SU-DHL-6 (cell line): ENCODE measurements around the gene CSNK1D.

Source experiments
- H2AFZ ChIP-seq: fragments of 200-600 bp; sonication (generic); 2 replicates; pipeline ENCODE4 v1.6.1; 2014; ENCODE audit warnings: low read depth, mild to moderate bottlenecking, moderate library complexity, mixed read lengths, antibody characterized with exemption, low read length; ENCODE audit not compliant: severe bottlenecking
- H3F3A ChIP-seq: fragments of 200-600 bp; shearing (Covaris generic); 2 replicates; pipeline ENCODE4 v1.6.0; 2016; ENCODE audit warnings: antibody characterized with exemption, mild to moderate bottlenecking; ENCODE audit not compliant: insufficient read depth
- H3K27ac ChIP-seq: fragments of 200-600 bp; sonication (generic); 2 replicates; pipeline ENCODE4 v1.5.1; 2016; ENCODE audit warnings: low read depth, mild to moderate bottlenecking, low read length, moderate library complexity, mixed read lengths
- H3K27me3 ChIP-seq: fragments of 200-600 bp; sonication (generic), shearing (Covaris generic); 2 replicates; pipeline ENCODE4 v1.6.0; 2014; ENCODE audit warnings: mild to moderate bottlenecking, low read length
- H3K36me3 ChIP-seq: fragments of 200-600 bp; sonication (generic); 2 replicates; pipeline ENCODE4 v1.6.1; 2014; ENCODE audit warnings: mild to moderate bottlenecking, low read length, mixed read lengths
- H3K4me2 ChIP-seq: fragments of 300-600, 200-600 bp; shearing (Covaris generic), sonication (generic); 2 replicates; pipeline ENCODE4 v1.6.0; 2014; ENCODE audit warnings: low read length, low read depth, mild to moderate bottlenecking; ENCODE audit not compliant: poor library complexity, severe bottlenecking
- H3K4me3 ChIP-seq: fragments of 200-600 bp; sonication (generic); 2 replicates; pipeline ENCODE4 v1.5.1; 2014; ENCODE audit warnings: antibody characterized with exemption, low read length, mild to moderate bottlenecking, mixed read lengths; ENCODE audit not compliant: insufficient read depth, poor library complexity, severe bottlenecking
- H3K79me2 ChIP-seq: fragments of 200-600 bp; sonication (generic); 2 replicates; pipeline ENCODE4 v1.6.1; 2014; ENCODE audit warnings: mild to moderate bottlenecking, low read length, moderate library complexity; ENCODE audit not compliant: insufficient read depth
- H3K9ac ChIP-seq: fragments of 200-600 bp; sonication (generic); 2 replicates; pipeline ENCODE4 v1.7.0; 2014; ENCODE audit warnings: mild to moderate bottlenecking, low read length
- H3K9me2 ChIP-seq: fragments of 200-600 bp; sonication (generic); replicated peaks from 2 replicates; pipeline ENCODE4 v1.6.1; 2014; ENCODE audit warnings: low read length; ENCODE audit not compliant: insufficient read depth
- H3K9me3 ChIP-seq: fragments of 200-600 bp; sonication (generic); 2 replicates; pipeline ENCODE4 v1.6.1; 2014; ENCODE audit warnings: low read length, mixed read lengths; ENCODE audit not compliant: insufficient read depth
- H4K20me1 ChIP-seq: fragments of 200-600 bp; sonication (generic); 2 replicates; pipeline ENCODE4 v1.6.1; 2014; ENCODE audit warnings: low read depth, mild to moderate bottlenecking, antibody characterized with exemption, low read length, moderate library complexity, mixed read lengths
- EZH2phosphoT487 ChIP-seq: fragments of 200-600 bp; sonication (generic), shearing (Covaris generic); conservative IDR thresholded peaks from 2 replicates; pipeline ENCODE4 v1.6.1; 2018; ENCODE audit warnings: mild to moderate bottlenecking, antibody characterized with exemption, low read length, moderate library complexity, mixed read lengths
- TF ChIP-seq, protein P1 (sequence below): fragments of 200-600 bp; sonication (generic); IDR thresholded peaks from one replicate; pipeline ENCODE4 v1.5.1; 2017; ENCODE audit warnings: antibody characterized with exemption, mild to moderate bottlenecking, low read length, moderate library complexity; ENCODE audit not compliant: insufficient read depth, poor library complexity, severe bottlenecking

The CSNK1D gene

DNA sequence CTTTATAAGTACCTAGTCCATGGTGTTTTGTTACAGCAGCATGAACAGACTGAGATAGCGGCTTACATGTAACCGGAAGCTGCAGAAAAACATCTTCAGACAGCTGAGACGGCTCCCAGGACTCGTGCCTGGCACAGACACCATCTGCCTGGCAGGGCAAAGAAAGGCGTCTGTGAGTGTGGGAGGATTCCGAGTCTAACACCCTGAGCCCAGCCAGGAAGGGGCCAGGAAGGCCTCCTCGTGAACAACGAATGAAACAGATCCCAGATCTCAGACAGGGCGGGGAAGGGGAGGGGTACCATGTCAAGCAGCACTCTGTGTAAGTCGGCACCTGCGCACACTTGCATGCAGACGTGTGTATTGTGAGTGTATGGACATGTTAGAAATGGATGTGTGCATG lies 4.4 kb upstream of the CSNK1D start:
- Histone ChIP-seq H4K20me1 (no peaks in the 10 kb centered on the region), H3F3A (peaks cover 3% of the 10 kb centered on the region; the same call in 1 of the 2 replicates), H3K79me2 (peaks cover 3% of the 10 kb centered on the region), H3K9me3 (no peaks in the 10 kb centered on the region), H3K27ac (no peak overlapping the region), H3K4me2 (no peak overlapping the region), H3K9me2 (no peaks in the 10 kb centered on the region), H2AFZ (no peak overlapping the region), H3K9ac (no peak overlapping the region), H3K36me3 (no peaks in the 10 kb centered on the region), H3K4me3 (no peak overlapping the region), H3K27me3 (no peaks in the 10 kb centered on the region)
- TF ChIP-seq, protein P1, sequence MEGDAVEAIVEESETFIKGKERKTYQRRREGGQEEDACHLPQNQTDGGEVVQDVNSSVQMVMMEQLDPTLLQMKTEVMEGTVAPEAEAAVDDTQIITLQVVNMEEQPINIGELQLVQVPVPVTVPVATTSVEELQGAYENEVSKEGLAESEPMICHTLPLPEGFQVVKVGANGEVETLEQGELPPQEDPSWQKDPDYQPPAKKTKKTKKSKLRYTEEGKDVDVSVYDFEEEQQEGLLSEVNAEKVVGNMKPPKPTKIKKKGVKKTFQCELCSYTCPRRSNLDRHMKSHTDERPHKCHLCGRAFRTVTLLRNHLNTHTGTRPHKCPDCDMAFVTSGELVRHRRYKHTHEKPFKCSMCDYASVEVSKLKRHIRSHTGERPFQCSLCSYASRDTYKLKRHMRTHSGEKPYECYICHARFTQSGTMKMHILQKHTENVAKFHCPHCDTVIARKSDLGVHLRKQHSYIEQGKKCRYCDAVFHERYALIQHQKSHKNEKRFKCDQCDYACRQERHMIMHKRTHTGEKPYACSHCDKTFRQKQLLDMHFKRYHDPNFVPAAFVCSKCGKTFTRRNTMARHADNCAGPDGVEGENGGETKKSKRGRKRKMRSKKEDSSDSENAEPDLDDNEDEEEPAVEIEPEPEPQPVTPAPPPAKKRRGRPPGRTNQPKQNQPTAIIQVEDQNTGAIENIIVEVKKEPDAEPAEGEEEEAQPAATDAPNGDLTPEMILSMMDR: no peak
- TF ChIP-seq EZH2phosphoT487: no peak

DNA sequence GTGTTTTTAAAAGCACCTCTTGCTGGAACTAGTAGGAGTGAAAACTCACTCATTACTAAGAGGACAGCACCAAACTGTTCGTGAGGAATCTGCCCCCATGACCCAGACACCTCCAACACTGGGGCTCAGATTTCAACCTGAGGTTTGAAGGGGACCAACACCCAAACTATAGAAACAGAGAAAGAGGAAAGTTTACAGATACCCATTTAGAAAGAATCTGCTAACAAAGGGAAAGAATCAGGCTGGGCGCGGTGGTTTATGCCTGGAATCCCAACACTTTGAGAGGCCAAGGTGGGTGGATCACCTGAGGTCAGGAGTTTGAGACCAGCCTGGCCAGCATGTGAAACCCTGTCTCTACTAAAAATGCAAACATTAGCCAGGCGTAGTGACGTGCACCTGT lies 3.4 kb upstream of the CSNK1D start:
- Histone ChIP-seq H3K79me2 (peaks cover 10% of the 10 kb centered on the region), H3K27me3 (no peaks in the 10 kb centered on the region), H3K9me3 (no peaks in the 10 kb centered on the region), H2AFZ (no peak overlapping the region), H4K20me1 (0 out of 2 replicates have a peak, but pooled peaks cover 1% of the 10 kb centered on the region), H3K4me2 (no peak overlapping the region), H3F3A (peaks cover 3% of the 10 kb centered on the region; the same call in 1 of the 2 replicates), H3K9me2 (no peaks in the 10 kb centered on the region), H3K27ac (no peak overlapping the region), H3K4me3 (no peak overlapping the region), H3K9ac (no peak overlapping the region), H3K36me3 (no peaks in the 10 kb centered on the region)
- TF ChIP-seq, protein P1: no peak
- TF ChIP-seq EZH2phosphoT487: no peak

- Histone ChIP-seq H3F3A (peaks cover 3% of the 10 kb centered on the region; the same call in 1 of the 2 replicates), H3K36me3 (peaks cover 5% of the 10 kb centered on the region; the same call in 1 of the 2 replicates), H3K4me2 (no peak overlapping the region), H3K9ac (no peak overlapping the region), H3K9me3 (no peaks in the 10 kb centered on the region), H3K4me3 (no peak overlapping the region), H3K27ac (no peak overlapping the region), H3K27me3 (no peaks in the 10 kb centered on the region), H4K20me1 (peaks cover 15% of the 10 kb centered on the region), H3K9me2 (no peaks in the 10 kb centered on the region), H3K79me2 (peaks cover 26% of the 10 kb centered on the region), H2AFZ (no peak overlapping the region)
- no peak for TF ChIP-seq EZH2phosphoT487
- TF ChIP-seq, protein P1: no peak
These were observed 1.8 kb upstream of the CSNK1D start for GRCh38 chr17:82275326-82275725.
